Measurements from ENCODE around the gene SCFD1.

SCFD1 gene

GRCh38 chr14:30710876-30711275 is 88.8 kb downstream of the SCFD1 start:
- Mint-ChIP-seq H3K27me3 (ENCODE audit: low read depth) (no peaks in the 10 kb centered on the region), H3K36me3 (ENCODE audit: low read depth) (peaks cover 9% of the 10 kb centered on the region), H3K9me3 (no peaks in the 10 kb centered on the region), H3K4me1 (ENCODE audit: low read depth) (no peaks in the 10 kb centered on the region), H3K4me3 (no peak overlapping the region), H3K27ac (no peak overlapping the region)
- no peak for DNase-seq (ENCODE audit: low spot score)

GRCh38 chr14:30719137-30719536 is 97.0 kb downstream of the SCFD1 start:
- Mint-ChIP-seq H3K4me1 (ENCODE audit: low read depth) (no peaks in the 10 kb centered on the region), H3K9me3 (no peaks in the 10 kb centered on the region), H3K36me3 (ENCODE audit: low read depth) (peaks cover 19% of the 10 kb centered on the region), H3K4me3 (no peak overlapping the region), H3K27me3 (ENCODE audit: low read depth) (no peaks in the 10 kb centered on the region), H3K27ac (no peak overlapping the region)
- DNase-seq (ENCODE audit: low spot score): no peak

DNA sequence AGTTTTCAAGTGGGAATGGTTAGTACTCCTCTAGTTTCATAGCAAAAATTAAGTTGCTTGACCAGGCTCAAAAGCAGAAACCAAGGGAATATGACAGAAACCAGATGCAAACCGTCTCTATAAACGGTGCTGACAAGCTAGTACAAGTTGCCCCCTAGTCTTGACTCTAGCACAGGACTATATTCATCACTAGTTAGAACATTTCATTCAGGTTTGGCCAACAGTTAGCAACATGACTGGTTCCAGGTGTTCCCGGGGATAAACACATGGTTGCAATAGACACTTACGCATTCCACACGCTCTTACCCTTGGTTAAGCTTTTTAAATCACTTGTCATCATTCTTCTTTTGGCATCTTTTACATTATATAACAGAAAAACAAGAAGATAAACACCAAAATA is 103.6 kb downstream of the SCFD1 start:
- Mint-ChIP-seq H3K27me3 (ENCODE audit: low read depth) (no peaks in the 10 kb centered on the region), H3K36me3 (ENCODE audit: low read depth) (peaks cover 54% of the 10 kb centered on the region), H3K9me3 (no peaks in the 10 kb centered on the region), H3K4me1 (ENCODE audit: low read depth) (peaks cover 5% of the 10 kb centered on the region), H3K4me3 (no peak overlapping the region), H3K27ac (no peak overlapping the region)
- no peak for DNase-seq (ENCODE audit: low spot score)

DNA sequence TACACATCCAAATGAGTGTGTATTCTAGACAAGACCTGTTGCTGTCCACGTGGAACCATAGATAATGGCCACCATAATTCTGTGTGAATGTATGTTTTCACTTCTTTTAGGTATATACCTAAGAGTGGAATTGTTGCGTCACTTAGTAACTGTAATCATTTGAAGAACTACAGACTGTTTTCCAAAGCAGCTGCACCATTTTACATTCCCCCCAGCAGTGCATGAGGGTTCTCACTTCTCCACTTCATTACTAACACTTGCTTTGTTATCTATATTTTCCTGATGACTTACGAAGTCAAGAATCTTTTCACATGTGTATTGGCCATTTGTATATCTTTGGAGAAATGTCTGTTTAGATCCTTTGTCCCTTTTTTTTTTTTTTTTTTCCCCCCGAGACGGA is 106.4 kb downstream of the SCFD1 start:
- peaks cover 56% of the 10 kb centered on the region for H3K36me3 Mint-ChIP-seq (ENCODE audit: low read depth)
- H3K4me3 Mint-ChIP-seq: no peak overlapping the region

GRCh38 chr14:30737916-30738315 is 115.8 kb downstream of the SCFD1 start:
- no peak overlapping the region for H3K4me3 Mint-ChIP-seq
- DNase-seq (ENCODE audit: low spot score): no peak
- peaks cover 2% of the 10 kb centered on the region for H3K27me3 Mint-ChIP-seq (ENCODE audit: low read depth)
- no peak overlapping the region for H3K27ac Mint-ChIP-seq
- no peaks in the 10 kb centered on the region for H3K9me3 Mint-ChIP-seq
- no peaks in the 10 kb centered on the region for H3K4me1 Mint-ChIP-seq (ENCODE audit: low read depth)
- peaks cover 20% of the 10 kb centered on the region for H3K36me3 Mint-ChIP-seq (ENCODE audit: low read depth)

More for the DNA sequence above, 106.4 kb downstream of the SCFD1 start:
- H3K4me1 Mint-ChIP-seq (ENCODE audit: low read depth): peaks cover 5% of the 10 kb centered on the region
- DNase-seq (ENCODE audit: low spot score): no peak
- no peaks in the 10 kb centered on the region for H3K9me3 Mint-ChIP-seq
- no peak overlapping the region for H3K27ac Mint-ChIP-seq
- no peaks in the 10 kb centered on the region for H3K27me3 Mint-ChIP-seq (ENCODE audit: low read depth)

GRCh38 chr14:30738978-30739377 is 116.9 kb downstream of the SCFD1 start:
- no peak overlapping the region for H3K27ac Mint-ChIP-seq

DNA sequence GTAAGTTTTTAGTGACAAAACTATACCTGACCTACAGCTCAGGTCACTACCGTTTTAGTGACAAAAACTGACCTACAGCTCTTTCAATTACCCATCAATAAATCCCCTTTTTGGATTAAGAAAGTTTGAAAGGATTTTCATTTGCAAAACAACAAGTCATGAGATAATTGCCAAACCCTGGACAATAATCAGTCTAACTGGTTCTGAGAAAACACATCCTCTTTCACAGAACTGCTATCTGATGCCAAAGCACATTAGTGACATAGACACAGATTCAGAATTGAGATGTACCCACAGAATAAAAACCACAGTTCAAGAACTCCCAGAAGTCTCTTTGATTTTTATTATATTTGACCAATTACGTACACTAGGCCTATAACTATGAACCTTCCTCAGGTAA is 126.2 kb downstream of the SCFD1 start:
- no peak for DNase-seq (ENCODE audit: low spot score)
- H3K9me3 Mint-ChIP-seq: no peaks in the 10 kb centered on the region
- H3K36me3 Mint-ChIP-seq (ENCODE audit: low read depth): no peaks in the 10 kb centered on the region
- no peaks in the 10 kb centered on the region for H3K4me1 Mint-ChIP-seq (ENCODE audit: low read depth)
- no peak overlapping the region for H3K4me3 Mint-ChIP-seq
- H3K27ac Mint-ChIP-seq: no peak overlapping the region
- H3K27me3 Mint-ChIP-seq (ENCODE audit: low read depth): no peaks in the 10 kb centered on the region

More at GRCh38 chr14:30738978-30739377, 116.9 kb downstream of the SCFD1 start:
- Mint-ChIP-seq H3K9me3 (no peaks in the 10 kb centered on the region), H3K4me3 (no peak overlapping the region), H3K36me3 (ENCODE audit: low read depth) (peaks cover 20% of the 10 kb centered on the region), H3K27me3 (ENCODE audit: low read depth) (peaks cover 2% of the 10 kb centered on the region), H3K4me1 (ENCODE audit: low read depth) (no peaks in the 10 kb centered on the region)
- DNase-seq (ENCODE audit: low spot score): no peak

GRCh38 chr14:30751646-30752416 is 129.7 kb downstream of the SCFD1 start:
- H3K27ac Mint-ChIP-seq: no peak overlapping the region
- no peaks in the 10 kb centered on the region for H3K27me3 Mint-ChIP-seq (ENCODE audit: low read depth)
- no peak overlapping the region for H3K4me3 Mint-ChIP-seq
- no peak for DNase-seq (ENCODE audit: low spot score)
- no peaks in the 10 kb centered on the region for H3K36me3 Mint-ChIP-seq (ENCODE audit: low read depth)
- no peaks in the 10 kb centered on the region for H3K9me3 Mint-ChIP-seq
- H3K4me1 Mint-ChIP-seq (ENCODE audit: low read depth): no peaks in the 10 kb centered on the region

DNA sequence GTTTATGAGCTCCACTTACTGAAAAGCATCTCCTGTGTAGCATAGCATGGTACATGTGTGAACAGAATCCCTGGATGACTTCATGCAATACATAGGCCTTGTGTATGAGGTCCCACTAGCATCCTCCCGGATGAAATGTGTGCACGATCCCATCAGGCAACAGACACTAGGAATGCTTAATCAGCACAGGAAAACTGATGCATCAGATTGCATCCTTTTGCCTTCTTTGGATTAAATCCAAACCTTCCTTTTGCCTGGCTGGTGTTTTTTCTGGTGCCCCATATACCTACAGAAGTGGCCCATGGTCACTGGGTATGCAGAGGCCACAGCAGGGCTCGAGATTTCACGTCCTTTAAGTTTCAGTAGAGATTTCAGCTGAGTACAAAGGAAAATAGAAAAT is 131.3 kb downstream of the SCFD1 start:
- no peak overlapping the region for H3K27ac Mint-ChIP-seq
- H3K36me3 Mint-ChIP-seq (ENCODE audit: low read depth): no peaks in the 10 kb centered on the region
- no peaks in the 10 kb centered on the region for H3K9me3 Mint-ChIP-seq
- no peaks in the 10 kb centered on the region for H3K4me1 Mint-ChIP-seq (ENCODE audit: low read depth)
- H3K4me3 Mint-ChIP-seq: no peak overlapping the region
- DNase-seq (ENCODE audit: low spot score): no peak
- H3K27me3 Mint-ChIP-seq (ENCODE audit: low read depth): no peaks in the 10 kb centered on the region

DNA sequence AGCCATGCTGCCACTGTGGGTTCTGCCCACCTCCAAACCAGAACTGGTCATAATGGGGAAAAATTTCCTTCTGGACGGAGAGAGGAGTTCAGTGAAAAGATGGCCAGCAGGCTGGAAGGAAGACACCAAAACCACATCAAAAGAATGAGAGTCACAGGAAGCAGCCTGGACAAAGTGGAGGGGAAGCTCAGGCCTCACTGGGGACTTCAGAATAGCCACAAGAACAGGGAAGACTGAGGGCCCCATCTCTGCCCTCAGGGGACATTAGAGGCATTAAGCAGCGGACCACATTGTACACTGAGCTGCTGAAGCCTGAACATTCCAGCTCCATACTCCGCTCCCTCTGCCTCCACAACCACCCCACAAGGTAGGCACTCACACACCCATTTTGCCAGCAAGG is 132.7 kb downstream of the SCFD1 start:
- H3K9me3 Mint-ChIP-seq: no peaks in the 10 kb centered on the region
- H3K27me3 Mint-ChIP-seq (ENCODE audit: low read depth): no peaks in the 10 kb centered on the region
- H3K4me3 Mint-ChIP-seq: no peak overlapping the region
- H3K4me1 Mint-ChIP-seq (ENCODE audit: low read depth): no peaks in the 10 kb centered on the region
- H3K27ac Mint-ChIP-seq: no peak overlapping the region
- no peaks in the 10 kb centered on the region for H3K36me3 Mint-ChIP-seq (ENCODE audit: low read depth)
- no peak for DNase-seq (ENCODE audit: low spot score)

- H3K4me3 Mint-ChIP-seq: no peak overlapping the region
- H3K4me1 Mint-ChIP-seq (ENCODE audit: low read depth): no peaks in the 10 kb centered on the region
- no peaks in the 10 kb centered on the region for H3K9me3 Mint-ChIP-seq
- no peak for DNase-seq (ENCODE audit: low spot score)
- no peaks in the 10 kb centered on the region for H3K36me3 Mint-ChIP-seq (ENCODE audit: low read depth)
- no peak overlapping the region for H3K27ac Mint-ChIP-seq
- no peaks in the 10 kb centered on the region for H3K27me3 Mint-ChIP-seq (ENCODE audit: low read depth)
These were observed 134.5 kb downstream of the SCFD1 start for GRCh38 chr14:30756594-30756993.

GRCh38 chr14:30757082-30757481 is 135.0 kb downstream of the SCFD1 start:
- Mint-ChIP-seq H3K4me3 (no peak overlapping the region), H3K27ac (no peak overlapping the region), H3K4me1 (ENCODE audit: low read depth) (no peaks in the 10 kb centered on the region), H3K27me3 (ENCODE audit: low read depth) (no peaks in the 10 kb centered on the region), H3K36me3 (ENCODE audit: low read depth) (no peaks in the 10 kb centered on the region), H3K9me3 (no peaks in the 10 kb centered on the region)
- no peak for DNase-seq (ENCODE audit: low spot score)

- Mint-ChIP-seq H3K9me3 (peaks cover 11% of the 10 kb centered on the region), H3K27me3 (ENCODE audit: low read depth) (peaks cover 9% of the 10 kb centered on the region), H3K36me3 (ENCODE audit: low read depth) (no peaks in the 10 kb centered on the region), H3K4me1 (ENCODE audit: low read depth) (no peaks in the 10 kb centered on the region), H3K4me3 (no peak overlapping the region), H3K27ac (no peak overlapping the region)
- no peak for DNase-seq (ENCODE audit: low spot score)
These were observed 137.3 kb downstream of the SCFD1 start for GRCh38 chr14:30759172-30760125.

DNA sequence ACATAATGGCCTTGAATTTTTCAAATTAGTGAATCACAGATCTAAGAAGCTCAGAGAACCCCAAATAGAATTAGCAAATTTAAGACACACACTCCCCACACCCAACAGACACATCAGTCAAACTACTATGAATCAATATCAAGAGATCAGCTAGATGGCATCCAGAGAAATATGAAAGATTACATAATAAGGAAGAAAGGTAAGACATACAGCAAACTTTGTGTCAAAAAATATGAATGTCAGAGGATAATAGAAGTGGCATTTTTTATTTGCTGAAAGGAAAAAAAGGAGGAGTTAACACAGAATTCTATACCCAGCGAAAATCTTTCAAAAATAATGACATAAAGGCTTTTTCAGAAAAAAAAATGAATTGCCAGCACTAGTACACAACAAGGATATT is 141.8 kb downstream of the SCFD1 start:
- DNase-seq (ENCODE audit: low spot score): no peak
- H3K27me3 Mint-ChIP-seq (ENCODE audit: low read depth): peaks cover 10% of the 10 kb centered on the region
- no peaks in the 10 kb centered on the region for H3K4me1 Mint-ChIP-seq (ENCODE audit: low read depth)
- H3K36me3 Mint-ChIP-seq (ENCODE audit: low read depth): no peaks in the 10 kb centered on the region
- no peak overlapping the region for H3K4me3 Mint-ChIP-seq
- H3K27ac Mint-ChIP-seq: no peak overlapping the region
- peaks cover 12% of the 10 kb centered on the region for H3K9me3 Mint-ChIP-seq
